Thyroid gland (tissue), 4 donors: ENCODE measurements around the gene SLC22A7.

Experiments
- CTCF ChIP-seq, 6 experiments: fragments of 200-600 bp in 3 of 6; fragments of 450-650 bp in 3 of 6; sonication (generic) in 3 of 6; IDR thresholded peaks; one replicate each; pipeline ENCODE4 v1.5.1; 2016 to 2019; ENCODE audit warnings: antibody characterized with exemption in 6 of 6, mild to moderate bottlenecking in 2 of 6, inconsistent platforms in 1 of 6, moderate library complexity in 1 of 6
- POLR2A ChIP-seq, 2 donors: fragments of 450-650 bp; IDR thresholded peaks; one replicate each; pipeline ENCODE4 v1.6.1; 2017; ENCODE audit warnings: antibody characterized with exemption in 2 of 2, mild to moderate bottlenecking in 2 of 2, moderate library complexity in 1 of 2

GRCh38 chr6:43313813-43314212, 15.8 kb downstream of the SLC22A7 start:
- TF ChIP-seq CTCF (IDR thresholded peaks at IDR 0.05) (no peak), POLR2A (IDR thresholded peaks at IDR 0.05) (no peak)
